ENCODE results near the gene TPK1.

Gene TPK1

DNA sequence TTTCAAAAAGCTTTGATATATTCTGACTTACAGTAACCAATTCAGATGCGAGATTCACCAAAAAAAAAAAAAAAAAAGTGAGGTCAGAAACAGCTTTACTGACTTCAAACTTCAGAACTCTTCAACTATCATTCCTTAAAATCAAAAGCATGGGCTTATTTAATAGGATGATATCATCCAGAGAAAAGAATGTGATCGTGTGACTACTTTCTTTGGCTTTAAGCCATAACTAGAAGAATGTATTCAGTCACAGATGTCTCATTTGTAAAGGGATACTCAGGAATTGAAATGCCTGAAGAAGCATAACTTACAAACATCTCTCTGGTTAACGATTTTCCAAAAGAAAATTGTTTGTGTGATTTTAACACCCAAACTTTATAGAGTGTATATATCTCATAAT, 11.5 kb downstream of the TPK1 start:
- TF ChIP-seq, protein P1, sequence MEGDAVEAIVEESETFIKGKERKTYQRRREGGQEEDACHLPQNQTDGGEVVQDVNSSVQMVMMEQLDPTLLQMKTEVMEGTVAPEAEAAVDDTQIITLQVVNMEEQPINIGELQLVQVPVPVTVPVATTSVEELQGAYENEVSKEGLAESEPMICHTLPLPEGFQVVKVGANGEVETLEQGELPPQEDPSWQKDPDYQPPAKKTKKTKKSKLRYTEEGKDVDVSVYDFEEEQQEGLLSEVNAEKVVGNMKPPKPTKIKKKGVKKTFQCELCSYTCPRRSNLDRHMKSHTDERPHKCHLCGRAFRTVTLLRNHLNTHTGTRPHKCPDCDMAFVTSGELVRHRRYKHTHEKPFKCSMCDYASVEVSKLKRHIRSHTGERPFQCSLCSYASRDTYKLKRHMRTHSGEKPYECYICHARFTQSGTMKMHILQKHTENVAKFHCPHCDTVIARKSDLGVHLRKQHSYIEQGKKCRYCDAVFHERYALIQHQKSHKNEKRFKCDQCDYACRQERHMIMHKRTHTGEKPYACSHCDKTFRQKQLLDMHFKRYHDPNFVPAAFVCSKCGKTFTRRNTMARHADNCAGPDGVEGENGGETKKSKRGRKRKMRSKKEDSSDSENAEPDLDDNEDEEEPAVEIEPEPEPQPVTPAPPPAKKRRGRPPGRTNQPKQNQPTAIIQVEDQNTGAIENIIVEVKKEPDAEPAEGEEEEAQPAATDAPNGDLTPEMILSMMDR (IDR thresholded peaks at IDR 0.05; ENCODE audit: borderline replicate concordance, insufficient read depth, low read depth, low read length) = no peak
- no peak overlapping the region for H3K4me3 ChIP-seq (ENCODE audit: low read depth, low read length)

DNA sequence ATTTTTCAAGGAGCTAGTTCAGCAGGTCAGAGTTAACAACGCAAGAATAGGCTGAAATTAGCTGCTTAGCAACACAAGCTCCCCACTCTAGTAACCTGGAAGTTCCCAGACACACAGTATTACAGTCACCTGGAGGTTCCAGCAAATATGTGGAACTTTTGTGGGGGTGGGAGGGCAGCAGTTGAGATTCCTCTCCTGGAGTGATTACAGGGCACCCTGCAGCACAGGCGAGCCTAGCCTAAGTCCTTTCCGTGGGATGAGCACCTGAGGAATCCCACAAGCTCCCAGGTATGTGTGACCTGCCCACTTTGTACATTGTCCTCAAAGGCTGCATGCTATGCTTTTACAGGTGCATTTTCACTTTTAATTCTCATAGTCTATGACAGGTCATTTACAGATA, 13.6 kb downstream of the TPK1 start:
- TF ChIP-seq, protein P1 (IDR thresholded peaks at IDR 0.05; ENCODE audit: borderline replicate concordance, insufficient read depth, low read depth, low read length) = no peak
- no peak overlapping the region for H3K4me3 ChIP-seq (ENCODE audit: low read depth, low read length)

DNA sequence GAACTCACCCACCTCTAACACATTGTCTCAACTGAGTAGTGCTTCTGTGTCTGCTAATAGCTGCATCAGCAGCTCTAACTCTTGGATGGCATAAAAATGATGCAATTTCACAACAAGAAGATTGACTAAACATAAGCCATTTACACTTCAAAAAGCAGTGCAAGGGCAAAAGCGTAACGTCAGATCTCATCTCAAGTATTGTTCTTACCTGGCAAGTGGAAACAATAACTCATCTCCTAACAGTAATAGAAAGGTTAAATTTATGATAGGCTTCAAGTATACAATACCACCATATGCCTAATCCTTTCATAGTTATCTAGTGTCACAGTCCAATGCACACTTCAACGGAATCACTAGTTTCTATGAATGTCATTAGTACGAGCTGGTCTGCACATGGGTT, 14.8 kb downstream of the TPK1 start:
- TF ChIP-seq, protein P1 (IDR thresholded peaks at IDR 0.05; ENCODE audit: borderline replicate concordance, insufficient read depth, low read depth, low read length) = no peak
- no peak overlapping the region for H3K4me3 ChIP-seq (ENCODE audit: low read depth, low read length)

DNA sequence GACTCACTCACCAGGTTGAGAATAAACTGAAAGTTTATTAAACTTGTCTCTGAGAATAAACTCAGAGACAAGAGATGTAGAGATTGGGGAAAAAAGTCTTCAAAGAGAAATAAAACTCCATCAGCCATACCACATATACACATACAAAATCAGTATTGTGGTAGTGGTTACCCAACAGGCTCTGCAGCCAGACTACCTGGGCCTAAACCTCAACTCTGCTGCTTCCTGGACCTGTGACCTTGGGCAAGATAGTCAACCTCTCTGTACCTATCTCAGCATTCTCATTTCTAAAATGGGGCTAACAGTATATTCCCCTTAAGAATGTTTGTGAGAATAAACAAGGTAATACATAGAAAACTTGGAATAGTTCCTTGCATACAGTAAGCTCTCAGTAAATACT, 15.3 kb downstream of the TPK1 start:
- TF ChIP-seq, protein P1 (IDR thresholded peaks at IDR 0.05; ENCODE audit: borderline replicate concordance, insufficient read depth, low read depth, low read length) = no peak
- no peak overlapping the region for H3K4me3 ChIP-seq (ENCODE audit: low read depth, low read length)

DNA sequence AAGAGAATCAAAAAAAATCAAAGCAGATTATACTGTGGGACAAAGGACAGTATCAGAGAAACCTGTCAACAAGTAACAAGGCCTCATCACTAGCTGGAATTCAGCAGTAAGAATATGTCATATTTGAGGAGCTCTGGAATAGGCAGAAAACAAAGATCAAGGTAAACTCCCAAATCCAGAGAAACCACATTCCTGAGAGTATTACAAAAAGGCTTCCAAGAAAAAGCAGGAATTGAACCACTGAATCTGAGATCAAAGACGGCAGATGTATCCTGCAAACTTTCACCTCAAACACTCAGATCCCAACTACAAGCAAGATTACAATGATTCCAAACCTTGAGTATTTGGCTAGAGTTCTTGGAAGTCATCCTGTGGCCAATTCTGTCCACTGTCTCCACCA, 16.3 kb downstream of the TPK1 start:
- H3K4me3 ChIP-seq (ENCODE audit: low read depth, low read length) = no peak overlapping the region
- TF ChIP-seq, protein P1 (IDR thresholded peaks at IDR 0.05; ENCODE audit: borderline replicate concordance, insufficient read depth, low read depth, low read length) = no peak

DNA sequence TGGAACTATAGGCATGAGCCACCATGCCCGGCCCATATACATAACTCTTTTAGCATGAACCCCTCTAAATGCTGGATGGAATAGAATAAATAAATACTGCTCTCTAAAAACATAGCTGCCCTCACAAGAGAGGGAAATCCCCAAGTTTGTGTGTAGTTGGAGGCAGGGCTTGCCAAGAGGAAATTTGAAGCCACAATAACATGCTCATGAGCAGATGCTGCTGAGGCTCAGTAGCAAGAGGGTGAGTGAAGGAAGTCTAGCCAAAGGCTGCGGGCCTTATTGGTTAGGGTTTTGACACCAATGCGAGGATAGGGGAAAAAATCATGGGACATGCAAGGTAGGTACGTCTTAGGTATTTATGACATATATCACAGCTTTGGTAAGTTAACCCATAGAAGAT, 17.3 kb downstream of the TPK1 start:
- TF ChIP-seq, protein P1 (IDR thresholded peaks at IDR 0.05; ENCODE audit: borderline replicate concordance, insufficient read depth, low read depth, low read length) = no peak
- H3K4me3 ChIP-seq (ENCODE audit: low read depth, low read length) = no peak overlapping the region

DNA sequence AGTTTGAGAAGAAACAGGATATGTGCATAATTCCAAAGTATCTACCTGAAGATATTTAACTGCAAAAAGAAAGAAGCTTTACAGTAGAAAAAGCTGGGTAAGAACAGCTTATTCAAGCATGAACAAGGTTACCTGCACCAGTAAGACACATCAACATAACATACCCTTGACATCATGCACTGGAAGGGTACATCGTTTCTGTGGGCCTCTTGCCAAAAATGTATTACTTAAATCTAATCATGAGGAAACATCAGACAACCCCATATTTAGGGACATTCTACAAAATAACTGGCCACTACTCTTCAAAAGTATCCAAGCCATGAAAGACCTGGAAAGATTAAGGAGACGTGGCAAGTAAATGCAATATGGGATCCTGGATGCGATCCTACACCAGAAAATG, 18.9 kb downstream of the TPK1 start:
- TF ChIP-seq, protein P1 (IDR thresholded peaks at IDR 0.05; ENCODE audit: borderline replicate concordance, insufficient read depth, low read depth, low read length) = no peak
- no peak overlapping the region for H3K4me3 ChIP-seq (ENCODE audit: low read depth, low read length)

All from GM12875 (cell line).